ENCODE data around the gene CEMIP. TPM values are rescaled to one million over a fixed set of nuclear protein-coding genes. Genes with fewer than 3 reads are reported as not detected.

CEMIP gene
- total RNA-seq, 4 donors from 2014 or later = 0.17 to 0.34 (median 0.26) TPM; not detected in 1

DNA sequence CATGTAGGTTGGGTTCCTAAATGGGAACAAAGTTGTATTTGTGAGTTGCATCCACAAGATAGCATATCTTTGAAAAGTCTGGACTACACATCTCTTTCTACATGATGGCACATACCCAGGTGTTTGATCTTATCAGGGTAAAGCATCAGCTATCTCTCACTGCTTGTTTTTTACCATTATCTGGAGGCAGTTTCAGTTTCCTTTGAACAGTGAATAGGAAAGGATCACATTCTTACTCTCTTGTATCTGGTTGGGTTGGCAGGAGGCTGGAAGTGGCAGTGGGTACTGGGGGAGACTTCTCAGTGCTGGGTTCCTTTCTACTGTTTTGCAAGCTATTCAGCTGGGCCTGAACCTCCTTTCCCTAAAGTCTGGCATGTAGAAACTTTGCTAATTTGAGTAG, 4.1 kb downstream of the CEMIP start:
- H3K4me3 ChIP-seq = no peak overlapping the region
- no peaks in the 10 kb centered on the region for H3K9me3 ChIP-seq
- TF ChIP-seq, protein P1, sequence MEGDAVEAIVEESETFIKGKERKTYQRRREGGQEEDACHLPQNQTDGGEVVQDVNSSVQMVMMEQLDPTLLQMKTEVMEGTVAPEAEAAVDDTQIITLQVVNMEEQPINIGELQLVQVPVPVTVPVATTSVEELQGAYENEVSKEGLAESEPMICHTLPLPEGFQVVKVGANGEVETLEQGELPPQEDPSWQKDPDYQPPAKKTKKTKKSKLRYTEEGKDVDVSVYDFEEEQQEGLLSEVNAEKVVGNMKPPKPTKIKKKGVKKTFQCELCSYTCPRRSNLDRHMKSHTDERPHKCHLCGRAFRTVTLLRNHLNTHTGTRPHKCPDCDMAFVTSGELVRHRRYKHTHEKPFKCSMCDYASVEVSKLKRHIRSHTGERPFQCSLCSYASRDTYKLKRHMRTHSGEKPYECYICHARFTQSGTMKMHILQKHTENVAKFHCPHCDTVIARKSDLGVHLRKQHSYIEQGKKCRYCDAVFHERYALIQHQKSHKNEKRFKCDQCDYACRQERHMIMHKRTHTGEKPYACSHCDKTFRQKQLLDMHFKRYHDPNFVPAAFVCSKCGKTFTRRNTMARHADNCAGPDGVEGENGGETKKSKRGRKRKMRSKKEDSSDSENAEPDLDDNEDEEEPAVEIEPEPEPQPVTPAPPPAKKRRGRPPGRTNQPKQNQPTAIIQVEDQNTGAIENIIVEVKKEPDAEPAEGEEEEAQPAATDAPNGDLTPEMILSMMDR (IDR thresholded peaks at IDR 0.05) = no peak
- peaks cover 0 to 36% (median 18%) of the 10 kb centered on the region in 4 donors for H3K27me3 ChIP-seq
- peaks cover 16 to 25% (median 24%) of the 10 kb centered on the region in 4 donors for H3K4me1 ChIP-seq
- intact Hi-C loops (cut with DNase I) = no loop called here
- H3K36me3 ChIP-seq = no peaks in the 10 kb centered on the region
- H3K27ac ChIP-seq (replicated peaks in 1 of 4) = no peak overlapping the region
- DNase-seq (ENCODE audit: extremely low spot score) = no peak

DNA sequence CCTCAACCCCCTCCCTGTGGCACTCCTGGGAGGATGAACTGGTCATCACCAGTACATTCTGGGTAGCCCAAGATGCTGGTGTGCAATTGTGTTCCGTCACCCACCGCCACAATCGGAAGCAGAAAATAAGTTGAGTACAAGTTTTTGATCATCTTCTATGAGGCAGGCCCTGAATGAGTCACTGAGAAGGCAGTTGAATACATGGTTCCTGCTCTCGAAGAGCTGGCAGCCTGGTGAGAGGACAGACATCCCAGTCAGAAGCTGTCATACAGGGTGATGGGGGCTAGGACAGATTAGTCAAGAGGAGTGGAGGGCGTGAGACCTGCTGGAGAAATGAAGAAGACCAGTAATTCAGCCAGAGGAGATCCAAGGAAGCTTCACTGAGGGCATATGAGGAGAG, 6.2 kb downstream of the CEMIP start:
- DNase-seq (ENCODE audit: extremely low spot score) = no peak
- no peaks in the 10 kb centered on the region for H3K36me3 ChIP-seq
- no peak for TF ChIP-seq POLR2AphosphoS5 (IDR thresholded peaks at IDR 0.05)
- TF ChIP-seq EP300 (IDR thresholded peaks at IDR 0.05) = no peak
- TF ChIP-seq, protein P1 (IDR thresholded peaks at IDR 0.05) = no peak
- TF ChIP-seq POLR2A (IDR thresholded peaks at IDR 0.05; ENCODE audit: low read depth) = no peak
- H3K4me1 ChIP-seq = peaks cover 1 to 6% (median 5%) of the 10 kb centered on the region in 4 donors
- intact Hi-C loops (cut with DNase I) = no loop called here
- no peak overlapping the region for H3K4me3 ChIP-seq
- 95% methylated on average over 5 of the region's 5 CpGs for WGBS
- no peaks in the 10 kb centered on the region for H3K9me3 ChIP-seq
- no peak overlapping the region for H3K27ac ChIP-seq (replicated peaks in 1 of 4)
- peaks cover 0 to 17% (median 3%) of the 10 kb centered on the region in 4 donors for H3K27me3 ChIP-seq

GRCh38 chr15:80785811-80786354, 6.7 kb downstream of the CEMIP start:
- TF ChIP-seq EP300 (IDR thresholded peaks at IDR 0.05) (no peak), POLR2AphosphoS5 (IDR thresholded peaks at IDR 0.05) (no peak), POLR2A (IDR thresholded peaks at IDR 0.05; ENCODE audit: low read depth) (no peak)
- TF ChIP-seq, protein P1 (IDR thresholded peaks at IDR 0.05) = no peak
- Histone ChIP-seq H3K36me3 (no peaks in the 10 kb centered on the region), H3K4me3 (no peak overlapping the region), H3K9me3 (no peaks in the 10 kb centered on the region), H3K27me3 (peaks cover 0 to 11% (median 0%) of the 10 kb centered on the region in 4 donors), H3K27ac (replicated peaks in 1 of 4) (no peak overlapping the region), H3K4me1 (peaks cover 0 to under 1% (median under 1%) of the 10 kb centered on the region in 4 donors)
- intact Hi-C loops (cut with DNase I) = no loop called here
- 92% methylated on average over 5 of the region's 5 CpGs for WGBS
- DNase-seq (ENCODE audit: extremely low spot score) = no peak

DNA sequence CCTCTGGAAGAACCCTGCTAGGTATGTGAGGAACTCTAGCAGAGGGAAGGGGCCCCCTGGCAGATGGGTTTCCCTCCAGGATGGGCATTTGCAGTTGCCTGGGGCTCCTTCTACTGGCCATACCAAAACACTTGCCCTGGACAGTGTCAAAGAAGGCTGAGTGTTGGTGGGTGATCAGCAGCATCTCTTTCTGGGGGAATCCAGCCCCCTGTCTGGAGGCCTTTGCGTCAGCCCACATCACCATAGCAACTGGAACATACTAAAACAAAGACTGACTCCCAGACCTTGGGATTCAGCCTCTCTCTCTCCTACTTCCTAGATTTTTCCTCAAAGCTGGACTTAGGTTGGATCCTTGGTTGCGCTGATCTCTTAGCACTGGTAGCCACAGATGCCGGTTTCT, 8.1 kb downstream of the CEMIP start:
- no peaks in the 10 kb centered on the region for H3K4me1 ChIP-seq
- 80% methylated on average over 1 of the region's 3 CpGs for WGBS
- no peak overlapping the region for H3K4me3 ChIP-seq
- H3K9me3 ChIP-seq = no peaks in the 10 kb centered on the region
- H3K27ac ChIP-seq (replicated peaks in 1 of 4) = no peak overlapping the region
- intact Hi-C loops (cut with DNase I) = no loop called here
- H3K27me3 ChIP-seq = peaks cover 0 to 10% (median 0%) of the 10 kb centered on the region in 4 donors
- no peaks in the 10 kb centered on the region for H3K36me3 ChIP-seq
- DNase-seq (ENCODE audit: extremely low spot score) = no peak
- TF ChIP-seq, protein P1 (IDR thresholded peaks at IDR 0.05) = no peak
- no peak for TF ChIP-seq POLR2A (IDR thresholded peaks at IDR 0.05; ENCODE audit: low read depth)
- TF ChIP-seq POLR2AphosphoS5 (IDR thresholded peaks at IDR 0.05) = no peak
- TF ChIP-seq EP300 (IDR thresholded peaks at IDR 0.05) = no peak

GRCh38 chr15:80788536-80788935, 9.4 kb downstream of the CEMIP start:
- Histone ChIP-seq H3K27me3 (peaks cover 0 to 8% (median 0%) of the 10 kb centered on the region in 4 donors), H3K36me3 (no peaks in the 10 kb centered on the region), H3K4me3 (no peak overlapping the region), H3K4me1 (no peaks in the 10 kb centered on the region), H3K9me3 (no peaks in the 10 kb centered on the region), H3K27ac (replicated peaks in 1 of 4) (no peak overlapping the region)
- 76% methylated on average over 6 of the region's 6 CpGs for WGBS
- no peak for DNase-seq (ENCODE audit: extremely low spot score)
- TF ChIP-seq, protein P1 (IDR thresholded peaks at IDR 0.05) = no peak
- TF ChIP-seq EP300 (IDR thresholded peaks at IDR 0.05) = no peak
- TF ChIP-seq POLR2A (IDR thresholded peaks at IDR 0.05; ENCODE audit: low read depth) = no peak
- TF ChIP-seq POLR2AphosphoS5 (IDR thresholded peaks at IDR 0.05) = no peak
- intact Hi-C loops (cut with DNase I) = no loop called here
